Measurements from ENCODE around the gene ATAD2B. TPM values are rescaled to one million over a fixed set of nuclear protein-coding genes. Genes with fewer than 3 reads are reported as not detected.

The ATAD2B gene
- total RNA-seq, 1 donor = 17.4 TPM

Other genes starting within 250 kb of the ATAD2B start
- 10.9 and 13.8 TPM in 2 replicates for gene UBXN2A, start 13.3 kb upstream of the ATAD2B start, total RNA-seq
- 0.36 TPM in 1 of 2 replicates, not detected in the other for gene MFSD2B, start 83.0 kb upstream of the ATAD2B start, total RNA-seq
- 8.3 and 9.1 TPM in 2 replicates for gene WDCP, start 120.3 kb upstream of the ATAD2B start, total RNA-seq
- gene FKBP1B, start 122.6 kb upstream of the ATAD2B start, total RNA-seq = 2.7 and 3.3 TPM in 2 replicates
- gene SF3B6, start 149.2 kb upstream of the ATAD2B start, total RNA-seq = 96.6 and 109 TPM in 2 replicates
- 59.4 and 79.3 TPM in 2 replicates for gene TP53I3, start 157.7 kb upstream of the ATAD2B start, total RNA-seq
- 0.88 TPM in 1 of 2 replicates, not detected in the other for gene PFN4, start 196.2 kb upstream of the ATAD2B start, total RNA-seq
- gene FAM228B, start 196.3 kb upstream of the ATAD2B start, total RNA-seq = 11.6 and 13.8 TPM in 2 replicates
- 1.4 and 1.5 TPM in 2 replicates for gene FAM228A, start 247.9 kb upstream of the ATAD2B start, total RNA-seq

All from osteoblast (primary cell).